Fibroblast of villous mesenchyme (primary cell): ENCODE data around the gene C11orf54. TPM values are rescaled to one million over a fixed set of nuclear protein-coding genes. Genes with fewer than 3 reads are reported as not detected.
"Not testable (repeated sequence)": the region's sequence is repeated elsewhere in the genome, so short reads cannot be mapped to it uniquely, and the experiment has no call there.

ENCODE experiments used
- DNase-seq: peaks from one replicate; pipeline ENCODE4 v3.0.0-alpha.2; 2010; ENCODE audit warnings: low read depth
- H3K4me3 ChIP-seq: 2 replicates; pipeline ENCODE4 v1.5.1; 2011; ENCODE audit warnings: low read depth, mild to moderate bottlenecking, low read length
- CTCF ChIP-seq: IDR thresholded peaks from 2 replicates; pipeline ENCODE4 v1.5.1; 2012; ENCODE audit warnings: low read depth, mild to moderate bottlenecking, low read length; ENCODE audit not compliant: insufficient read depth
- total RNA-seq: library from RNA; depleted of rRNA; stranded (reverse); fragments of >200 nt; gene quantifications from 2 replicates; pipeline ENCODE4 v1.2.3, GENCODE V29; 2012

The C11orf54 gene
- total RNA-seq, 1 donor = 13.8 TPM

- TF ChIP-seq CTCF = no peak
- no peak overlapping the region for H3K4me3 ChIP-seq
- no peak for DNase-seq
These were observed 5.7 kb downstream of the C11orf54 start for GRCh38 chr11:93747122-93747521.

GRCh38 chr11:93751001-93751400, 9.5 kb downstream of the C11orf54 start:
- no peak overlapping the region for H3K4me3 ChIP-seq
- TF ChIP-seq CTCF = no peak
- DNase-seq = no peak

GRCh38 chr11:93753241-93753640, 11.8 kb downstream of the C11orf54 start:
- no peak for TF ChIP-seq CTCF
- no peak for DNase-seq
- no peak overlapping the region for H3K4me3 ChIP-seq

- DNase-seq = no peak
- no peak overlapping the region for H3K4me3 ChIP-seq
- TF ChIP-seq CTCF = no peak
These were observed 15.3 kb downstream of the C11orf54 start for GRCh38 chr11:93756748-93757147.

- H3K4me3 ChIP-seq = no peak overlapping the region
- TF ChIP-seq CTCF = no peak
- no peak for DNase-seq
These were observed 15.8 kb downstream of the C11orf54 start for GRCh38 chr11:93757301-93757700.

GRCh38 chr11:93757924-93758865, 16.7 kb downstream of the C11orf54 start:
- no peak overlapping the region for H3K4me3 ChIP-seq
- no peak for TF ChIP-seq CTCF
- no peak for DNase-seq

- H3K4me3 ChIP-seq, DNase-seq: not testable (repeated sequence)
These were observed 17.7 kb downstream of the C11orf54 start for GRCh38 chr11:93759123-93759522.
